ENCODE results near the gene RELN.

- TF ChIP-seq POLR2AphosphoS5 (IDR thresholded peaks at IDR 0.05; ENCODE audit: low read depth, low read length): no peak
- TF ChIP-seq POLR2A (IDR thresholded peaks at IDR 0.05; ENCODE audit: low read depth, low read length): no peak
- no peak for TF ChIP-seq TAF1 (IDR thresholded peaks at IDR 0.05; ENCODE audit: low read depth, low read length)
These were observed 33.5 kb downstream of the RELN start for GRCh38 chr7:103955985-103956384.
